Measurements from ENCODE around the gene EPHA3. TPM values are rescaled to one million over a fixed set of nuclear protein-coding genes. Genes with fewer than 3 reads are reported as not detected.

Gene EPHA3
- total and polyA plus RNA-seq, 2 of the 4 experiments (the other 2 are of a cell fraction): 0.10 to 0.18 TPM

DNA sequence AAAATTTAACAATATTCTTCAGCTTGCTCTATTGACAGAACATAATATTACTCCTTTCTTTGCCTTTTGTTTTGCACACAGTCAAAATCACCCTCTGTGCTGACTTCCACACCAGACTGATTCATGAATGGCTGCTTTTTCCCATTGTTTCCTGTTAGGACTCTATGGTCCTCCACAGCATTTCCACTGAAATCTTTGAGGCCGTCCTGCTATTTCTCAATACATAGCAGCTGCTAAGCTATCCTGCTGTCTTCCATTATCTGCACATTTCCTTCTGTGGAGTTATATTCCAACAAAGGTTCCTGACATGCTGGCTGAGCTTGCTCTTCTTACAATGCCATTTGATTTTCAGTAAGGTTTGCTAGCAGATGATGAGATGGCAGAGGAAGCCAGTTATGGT is 153.3 kb downstream of the EPHA3 start:
- H3K14ac ChIP-seq (replicated peaks; ENCODE audit: low read depth, low read length): no peak overlapping the region
- no peak overlapping the region for H3K23ac ChIP-seq (ENCODE audit: low read depth, low read length)
- no peak overlapping the region for H4K5ac ChIP-seq (ENCODE audit: low read depth, low read length)
- no peaks in the 10 kb centered on the region for H3K9me1 ChIP-seq (ENCODE audit: insufficient read depth, low read length)
- H3K18ac ChIP-seq (ENCODE audit: low read depth, low read length): no peak overlapping the region
- ChIA-PET POLR2A (ENCODE audit: unreplicated experiment) (no interaction called here), CTCF (interaction anchor here (0.6 kb wide), 1 partner anchor 146 kb away, joined by 4 read pairs; no protein-coding TSS in a partner anchor)
- no peak overlapping the region for H2BK20ac ChIP-seq (ENCODE audit: low read depth, low read length)
- no peak overlapping the region for H2BK15ac ChIP-seq (ENCODE audit: low read depth, low read length)
- H4K8ac ChIP-seq (ENCODE audit: low read depth in 2 of 2, low read length in 2 of 2): no peak overlapping the region
- no peak overlapping the region for H2BK120ac ChIP-seq (ENCODE audit: low read depth, low read length)
- H3K27me3 ChIP-seq (ENCODE audit: control insufficient read depth, insufficient read depth, low read length): no peaks in the 10 kb centered on the region
- no peak overlapping the region for H3K4me3 ChIP-seq (ENCODE audit: insufficient read depth, low read depth, low read length)
- H3K4ac ChIP-seq (ENCODE audit: low read depth, low read length): no peak overlapping the region
- no peaks in the 10 kb centered on the region for H3K36me3 ChIP-seq (ENCODE audit: control insufficient read depth, insufficient read depth, low read length)
- no peaks in the 10 kb centered on the region for H3K4me1 ChIP-seq (ENCODE audit: control insufficient read depth, insufficient read depth, low read length)
- intact Hi-C loops (cut with micrococcal nuclease) (no loop called here), in situ Hi-C loops (cut with MboI; ENCODE audit: low sequenced_read_pairs) (no loop called here), dilution Hi-C loops (cut with HindIII; ENCODE audit: low sequenced_read_pairs, unreplicated experiment) (no loop called here)
- no CpG with 5 or more reads among the region's 1 CpG for WGBS, 2 experiments (ENCODE audit: extremely low coverage in 2 of 2, insufficient read length in 1 of 2)
- no peak overlapping the region for H2AK5ac ChIP-seq (ENCODE audit: low read depth, low read length)
- H4K20me1 ChIP-seq (ENCODE audit: insufficient read depth, low read length): no peaks in the 10 kb centered on the region
- no peak overlapping the region for H2AFZ ChIP-seq (replicated peaks; ENCODE audit: low read length, poor library complexity)
- H3K27ac ChIP-seq (ENCODE audit: insufficient read depth, low read length): no peak overlapping the region
- no peak overlapping the region for H2BK5ac ChIP-seq (ENCODE audit: low read depth, low read length, poor library complexity, severe bottlenecking)
- DNase-seq (no peak), ATAC-seq (ENCODE audit: low read depth) (no peak)
- H3K56ac ChIP-seq (ENCODE audit: extremely low read depth, insufficient read depth, low read length): no peak overlapping the region
- H4K91ac ChIP-seq (ENCODE audit: insufficient read depth, low read depth, low read length): no peak overlapping the region
- TF ChIP-seq FOS (IDR thresholded peaks at IDR 0.05; ENCODE audit: low read depth, low read length): no peak
- TF ChIP-seq RFX5 (IDR thresholded peaks at IDR 0.05; ENCODE audit: low read depth, low read length): no peak
- TF ChIP-seq, protein P1, sequence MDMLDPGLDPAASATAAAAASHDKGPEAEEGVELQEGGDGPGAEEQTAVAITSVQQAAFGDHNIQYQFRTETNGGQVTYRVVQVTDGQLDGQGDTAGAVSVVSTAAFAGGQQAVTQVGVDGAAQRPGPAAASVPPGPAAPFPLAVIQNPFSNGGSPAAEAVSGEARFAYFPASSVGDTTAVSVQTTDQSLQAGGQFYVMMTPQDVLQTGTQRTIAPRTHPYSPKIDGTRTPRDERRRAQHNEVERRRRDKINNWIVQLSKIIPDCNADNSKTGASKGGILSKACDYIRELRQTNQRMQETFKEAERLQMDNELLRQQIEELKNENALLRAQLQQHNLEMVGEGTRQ (IDR thresholded peaks at IDR 0.05; ENCODE audit: low read depth, low read length): no peak
- TF ChIP-seq RCOR1 (IDR thresholded peaks at IDR 0.05; ENCODE audit: insufficient replicate concordance, low read length): no peak
- TF ChIP-seq, protein P2, sequence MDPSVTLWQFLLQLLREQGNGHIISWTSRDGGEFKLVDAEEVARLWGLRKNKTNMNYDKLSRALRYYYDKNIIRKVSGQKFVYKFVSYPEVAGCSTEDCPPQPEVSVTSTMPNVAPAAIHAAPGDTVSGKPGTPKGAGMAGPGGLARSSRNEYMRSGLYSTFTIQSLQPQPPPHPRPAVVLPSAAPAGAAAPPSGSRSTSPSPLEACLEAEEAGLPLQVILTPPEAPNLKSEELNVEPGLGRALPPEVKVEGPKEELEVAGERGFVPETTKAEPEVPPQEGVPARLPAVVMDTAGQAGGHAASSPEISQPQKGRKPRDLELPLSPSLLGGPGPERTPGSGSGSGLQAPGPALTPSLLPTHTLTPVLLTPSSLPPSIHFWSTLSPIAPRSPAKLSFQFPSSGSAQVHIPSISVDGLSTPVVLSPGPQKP (IDR thresholded peaks at IDR 0.05; ENCODE audit: borderline replicate concordance, low read depth, low read length): no peak
- no peak for TF ChIP-seq NFE2L2 (IDR thresholded peaks at IDR 0.05; ENCODE audit: low read depth, low read length)
- no peak for TF ChIP-seq CEBPB (IDR thresholded peaks at IDR 0.05; ENCODE audit: low read depth, low read length)
- TF ChIP-seq, protein P3, sequence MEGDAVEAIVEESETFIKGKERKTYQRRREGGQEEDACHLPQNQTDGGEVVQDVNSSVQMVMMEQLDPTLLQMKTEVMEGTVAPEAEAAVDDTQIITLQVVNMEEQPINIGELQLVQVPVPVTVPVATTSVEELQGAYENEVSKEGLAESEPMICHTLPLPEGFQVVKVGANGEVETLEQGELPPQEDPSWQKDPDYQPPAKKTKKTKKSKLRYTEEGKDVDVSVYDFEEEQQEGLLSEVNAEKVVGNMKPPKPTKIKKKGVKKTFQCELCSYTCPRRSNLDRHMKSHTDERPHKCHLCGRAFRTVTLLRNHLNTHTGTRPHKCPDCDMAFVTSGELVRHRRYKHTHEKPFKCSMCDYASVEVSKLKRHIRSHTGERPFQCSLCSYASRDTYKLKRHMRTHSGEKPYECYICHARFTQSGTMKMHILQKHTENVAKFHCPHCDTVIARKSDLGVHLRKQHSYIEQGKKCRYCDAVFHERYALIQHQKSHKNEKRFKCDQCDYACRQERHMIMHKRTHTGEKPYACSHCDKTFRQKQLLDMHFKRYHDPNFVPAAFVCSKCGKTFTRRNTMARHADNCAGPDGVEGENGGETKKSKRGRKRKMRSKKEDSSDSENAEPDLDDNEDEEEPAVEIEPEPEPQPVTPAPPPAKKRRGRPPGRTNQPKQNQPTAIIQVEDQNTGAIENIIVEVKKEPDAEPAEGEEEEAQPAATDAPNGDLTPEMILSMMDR (conservative IDR thresholded peaks at IDR 0.05; ENCODE audit: low read depth, low read length): no peak
- H3K4me2 ChIP-seq (ENCODE audit: low read depth, low read length): no peak overlapping the region
- BruUV-seq (replicated peaks): no TSS peak
- H2AK9ac ChIP-seq (replicated peaks; ENCODE audit: low read depth, low read length, poor library complexity): no peak overlapping the region
- H3K79me1 ChIP-seq (ENCODE audit: low read depth in 1 of 2, low read length in 2 of 2): no peaks in the 10 kb centered on the region
- no peaks in the 10 kb centered on the region for H3K9me3 ChIP-seq (ENCODE audit: control insufficient read depth, insufficient read depth, low read length)
- H3K9ac ChIP-seq (ENCODE audit: low read depth, low read length): no peak overlapping the region
